RWPE2 (cell line): Measurements from ENCODE around the gene SLC25A26.

Source experiments
- ATAC-seq: fragments of 200-7000 bp; cut with Tn5 transposase; 3 replicates; pipeline ENCODE4 v1.9.1; 2021; ENCODE audit warnings: low read depth
- DNase-seq: peaks from one replicate; pipeline ENCODE4 v3.0.0-alpha.2; 2020; ENCODE audit warnings: low spot score
- H3K27ac ChIP-seq: fragments of 450-650 bp; 2 replicates; pipeline ENCODE4 v1.5.1; 2017; ENCODE audit warnings: mild to moderate bottlenecking; ENCODE audit not compliant: poor library complexity, severe bottlenecking
- H3K27me3 ChIP-seq: fragments of 250-450 bp; sonication (Bioruptor Pico); 2 replicates; pipeline ENCODE4 v1.5.1; 2021; ENCODE audit warnings: mild to moderate bottlenecking, moderate library complexity; ENCODE audit not compliant: insufficient read depth, poor library complexity, severe bottlenecking
- H3K36me3 ChIP-seq: fragments of 250-450 bp; sonication (Bioruptor Pico); 2 replicates; pipeline ENCODE4 v1.5.1; 2020; ENCODE audit warnings: low read depth, mild to moderate bottlenecking, moderate library complexity
- H3K4me1 ChIP-seq: fragments of 250-450 bp; sonication (Bioruptor Pico); 2 replicates; pipeline ENCODE4 v1.5.1; 2021; ENCODE audit warnings: mild to moderate bottlenecking, moderate library complexity; ENCODE audit not compliant: insufficient read depth, poor library complexity, severe bottlenecking
- H3K4me3 ChIP-seq: fragments of 250-450 bp; sonication (Bioruptor Pico); 2 replicates; pipeline ENCODE4 v1.5.1; 2021; ENCODE audit warnings: mild to moderate bottlenecking, moderate library complexity; ENCODE audit not compliant: severe bottlenecking
- H3K9me3 ChIP-seq: fragments of 250-450 bp; sonication (Bioruptor Pico); 2 replicates; pipeline ENCODE4 v1.5.1; 2021; ENCODE audit warnings: mild to moderate bottlenecking, moderate library complexity; ENCODE audit not compliant: severe bottlenecking
- TF ChIP-seq, protein P1 (sequence below): fragments of 450-650 bp; IDR thresholded peaks from one replicate; pipeline ENCODE4 v1.5.1; 2017; ENCODE audit warnings: mild to moderate bottlenecking, moderate library complexity; ENCODE audit not compliant: poor library complexity, severe bottlenecking

Gene SLC25A26

DNA sequence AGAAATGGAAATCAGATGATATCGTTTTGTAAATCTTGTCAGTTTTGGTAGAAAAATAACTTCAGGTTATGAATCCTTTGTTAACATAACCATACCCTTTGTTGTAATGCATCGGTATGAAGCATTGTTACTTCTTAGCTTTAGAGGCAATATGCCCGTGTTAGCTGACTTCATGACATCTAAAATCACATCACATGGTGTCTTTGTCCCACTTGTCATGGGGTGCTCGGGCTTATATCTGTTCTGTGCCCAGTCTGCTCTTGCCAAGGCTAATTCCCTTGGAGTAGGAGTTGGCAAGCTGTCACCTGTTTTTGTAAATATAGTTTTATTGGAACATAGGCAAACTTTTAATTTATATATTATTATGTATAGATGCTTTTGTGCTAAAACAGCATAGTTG, 39.6 kb downstream of the SLC25A26 start:
- no peaks in the 10 kb centered on the region for H3K27me3 ChIP-seq
- DNase-seq (no peak), ATAC-seq (no peak)
- H3K4me3 ChIP-seq = no peak overlapping the region
- H3K9me3 ChIP-seq = no peaks in the 10 kb centered on the region
- H3K4me1 ChIP-seq = no peaks in the 10 kb centered on the region
- H3K36me3 ChIP-seq = no peaks in the 10 kb centered on the region
- TF ChIP-seq, protein P1, sequence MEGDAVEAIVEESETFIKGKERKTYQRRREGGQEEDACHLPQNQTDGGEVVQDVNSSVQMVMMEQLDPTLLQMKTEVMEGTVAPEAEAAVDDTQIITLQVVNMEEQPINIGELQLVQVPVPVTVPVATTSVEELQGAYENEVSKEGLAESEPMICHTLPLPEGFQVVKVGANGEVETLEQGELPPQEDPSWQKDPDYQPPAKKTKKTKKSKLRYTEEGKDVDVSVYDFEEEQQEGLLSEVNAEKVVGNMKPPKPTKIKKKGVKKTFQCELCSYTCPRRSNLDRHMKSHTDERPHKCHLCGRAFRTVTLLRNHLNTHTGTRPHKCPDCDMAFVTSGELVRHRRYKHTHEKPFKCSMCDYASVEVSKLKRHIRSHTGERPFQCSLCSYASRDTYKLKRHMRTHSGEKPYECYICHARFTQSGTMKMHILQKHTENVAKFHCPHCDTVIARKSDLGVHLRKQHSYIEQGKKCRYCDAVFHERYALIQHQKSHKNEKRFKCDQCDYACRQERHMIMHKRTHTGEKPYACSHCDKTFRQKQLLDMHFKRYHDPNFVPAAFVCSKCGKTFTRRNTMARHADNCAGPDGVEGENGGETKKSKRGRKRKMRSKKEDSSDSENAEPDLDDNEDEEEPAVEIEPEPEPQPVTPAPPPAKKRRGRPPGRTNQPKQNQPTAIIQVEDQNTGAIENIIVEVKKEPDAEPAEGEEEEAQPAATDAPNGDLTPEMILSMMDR = no peak
- no peak overlapping the region for H3K27ac ChIP-seq

DNA sequence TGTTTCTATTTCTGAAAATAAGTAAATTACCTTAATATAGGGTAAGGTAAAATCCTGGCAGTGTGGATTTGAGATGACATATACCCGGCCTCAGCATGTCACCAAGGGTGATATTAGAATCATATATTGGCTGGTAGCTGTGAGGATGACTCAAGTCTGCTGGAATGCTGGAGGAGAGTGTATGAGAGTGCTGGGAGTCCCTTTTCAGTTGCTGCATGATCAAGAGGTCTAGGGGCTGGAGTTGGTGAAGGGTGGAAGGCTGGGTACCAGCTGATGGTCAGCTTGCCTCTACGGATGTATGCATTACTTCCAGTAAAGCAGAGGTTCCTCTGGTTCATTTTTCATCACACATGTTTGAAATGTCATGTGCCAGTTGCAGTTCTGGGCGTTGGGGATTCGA, 40.6 kb downstream of the SLC25A26 start:
- H3K27ac ChIP-seq = no peak overlapping the region
- H3K4me1 ChIP-seq = no peaks in the 10 kb centered on the region
- DNase-seq (no peak), ATAC-seq (no peak; the same call in 2 of the 3 replicates)
- no peak overlapping the region for H3K4me3 ChIP-seq
- H3K27me3 ChIP-seq = no peaks in the 10 kb centered on the region
- H3K9me3 ChIP-seq = no peaks in the 10 kb centered on the region
- H3K36me3 ChIP-seq = no peaks in the 10 kb centered on the region
- TF ChIP-seq, protein P1 = no peak

DNA sequence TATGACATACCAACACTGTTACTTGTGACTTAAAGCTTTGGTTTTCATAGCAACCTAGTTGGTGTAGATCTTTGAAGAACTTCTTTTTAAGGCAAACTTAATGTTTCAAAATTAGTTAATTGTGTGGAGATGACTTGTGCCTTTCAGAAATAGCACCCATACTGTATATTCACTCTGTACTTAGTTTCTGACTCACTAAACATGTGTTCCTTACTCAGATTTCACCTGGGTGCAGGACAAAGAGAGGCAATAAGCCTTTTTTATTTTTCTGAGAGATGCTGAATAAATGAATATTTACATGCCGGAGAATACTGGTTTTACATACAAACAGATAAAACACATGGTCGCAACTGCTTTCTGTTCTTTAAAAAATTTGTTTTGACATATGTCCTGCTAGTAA, 44.8 kb downstream of the SLC25A26 start:
- Histone ChIP-seq H3K4me3 (no peak overlapping the region), H3K27me3 (no peaks in the 10 kb centered on the region), H3K27ac (no peak overlapping the region), H3K36me3 (no peaks in the 10 kb centered on the region), H3K4me1 (no peaks in the 10 kb centered on the region), H3K9me3 (no peaks in the 10 kb centered on the region)
- no peak for DNase-seq
- TF ChIP-seq, protein P1 = no peak
- no peak for ATAC-seq

DNA sequence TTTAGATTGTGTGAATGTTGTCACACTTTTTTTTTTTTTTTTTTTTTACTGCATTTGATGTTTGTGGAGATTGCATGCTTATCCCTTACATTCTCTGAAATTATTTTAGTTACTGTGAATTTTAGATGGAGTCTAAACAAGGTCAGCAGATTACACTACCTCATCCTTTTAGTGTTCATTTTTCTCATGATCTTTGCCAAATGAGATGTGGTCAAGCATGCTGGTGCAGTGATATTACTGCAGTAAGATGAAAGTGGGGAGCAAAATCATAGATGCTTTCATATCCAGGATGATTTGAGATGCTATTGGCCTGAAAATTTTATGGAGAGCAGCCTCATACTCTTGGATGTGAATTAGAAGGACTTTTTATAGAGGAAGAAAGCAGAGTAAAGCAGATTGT, 45.8 kb downstream of the SLC25A26 start:
- no peak for ATAC-seq
- no peak for DNase-seq
- Histone ChIP-seq H3K36me3 (no peaks in the 10 kb centered on the region), H3K27ac (no peak overlapping the region), H3K4me1 (no peaks in the 10 kb centered on the region), H3K27me3 (no peaks in the 10 kb centered on the region), H3K4me3 (no peak overlapping the region), H3K9me3 (no peaks in the 10 kb centered on the region)
- TF ChIP-seq, protein P1 = no peak

DNA sequence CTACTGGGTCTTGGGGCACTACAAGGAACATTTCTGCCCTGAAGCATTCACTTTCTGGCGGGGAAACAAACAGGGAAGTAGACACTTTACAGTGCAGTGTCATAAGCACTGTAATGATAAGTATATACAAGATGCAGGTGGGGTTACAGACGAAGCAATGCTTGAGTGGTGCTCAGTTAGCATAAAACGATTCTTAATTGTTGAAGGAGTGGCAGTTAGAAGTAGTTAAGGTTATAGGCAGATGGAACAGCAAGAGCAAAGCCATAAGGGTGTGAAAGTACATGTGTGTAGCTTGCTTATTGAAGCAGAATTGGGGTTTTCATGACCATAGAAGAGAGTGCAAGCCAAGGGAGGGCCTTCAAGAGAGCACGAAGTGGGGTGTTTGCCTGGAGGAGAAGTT, 46.2 kb downstream of the SLC25A26 start:
- no peak overlapping the region for H3K27ac ChIP-seq
- no peak for ATAC-seq
- no peak overlapping the region for H3K4me3 ChIP-seq
- H3K36me3 ChIP-seq = no peaks in the 10 kb centered on the region
- TF ChIP-seq, protein P1 = no peak
- no peak for DNase-seq
- H3K9me3 ChIP-seq = no peaks in the 10 kb centered on the region
- H3K27me3 ChIP-seq = no peaks in the 10 kb centered on the region
- H3K4me1 ChIP-seq = no peaks in the 10 kb centered on the region
